Stimulated activated CD4-positive, alpha-beta T cell treated with anti-CD3 and anti-CD28 coated beads, Interleukin-1b, Interleukin-23, amount 100 ng/mL, for 24 hours (primary cell): ENCODE measurements around the gene OR2C3.
"Not testable (repeated sequence)": the region's sequence is repeated elsewhere in the genome, so short reads cannot be mapped to it uniquely, and the experiment has no call there.

Experiments used
- DNase-seq, 4 experiments: peaks; one replicate each; pipeline ENCODE4 v3.0.0-alpha.2; 2020; ENCODE audit warnings: low read depth in 4 of 4, low spot score in 1 of 4

Gene OR2C3

GRCh38 chr1:247536340-247536739, at the start of gene OR2C3:
Gene OR2C3, minus strand, starts transcription at chr1:247536440. Its CDS starts 3,929 bp downstream, at chr1:247532511.
- no peak for DNase-seq

GRCh38 chr1:247578946-247579460, 42.8 kb upstream of the OR2C3 start:
- no peak for DNase-seq

GRCh38 chr1:247576514-247576913, 40.3 kb upstream of the OR2C3 start:
- no peak for DNase-seq

GRCh38 chr1:247574664-247575063, 38.4 kb upstream of the OR2C3 start:
- no peak for DNase-seq

- DNase-seq: no peak
These were observed 38.0 kb upstream of the OR2C3 start for GRCh38 chr1:247574236-247574635.

GRCh38 chr1:247562198-247562597, 26.0 kb upstream of the OR2C3 start:
- DNase-seq: no peak

- no peak for DNase-seq
These were observed 25.5 kb upstream of the OR2C3 start for GRCh38 chr1:247561711-247562110.

- DNase-seq: no peak
These were observed 21.9 kb upstream of the OR2C3 start for GRCh38 chr1:247557926-247558674.

- DNase-seq: no peak
These were observed 16.0 kb upstream of the OR2C3 start for GRCh38 chr1:247552231-247552630.

GRCh38 chr1:247551721-247552120, 15.5 kb upstream of the OR2C3 start:
- no peak for DNase-seq

GRCh38 chr1:247548769-247549182, 12.5 kb upstream of the OR2C3 start, which contains the start of gene GCSAML:
Gene GCSAML, plus strand, starts transcription at chr1:247549134. Its CDS starts 58 bp downstream, at chr1:247549192.
- DNase-seq: peak in 1 of 4 experiments; percentile 5

- no peak for DNase-seq
These were observed 11.9 kb upstream of the OR2C3 start for GRCh38 chr1:247548092-247548491.

GRCh38 chr1:247542811-247543210, 6.6 kb upstream of the OR2C3 start:
- no peak for DNase-seq

GRCh38 chr1:247540581-247540980, 4.3 kb upstream of the OR2C3 start:
- DNase-seq: no peak

GRCh38 chr1:247539215-247539614, 3.0 kb upstream of the OR2C3 start:
- no peak for DNase-seq

- no peak for DNase-seq
These were observed 2.3 kb upstream of the OR2C3 start for GRCh38 chr1:247538561-247538960.

GRCh38 chr1:247535402-247535801, 838 bp downstream of the OR2C3 start:
- no peak for DNase-seq

- no peak for DNase-seq
These were observed 4.3 kb downstream of the OR2C3 start for GRCh38 chr1:247531937-247532336.

GRCh38 chr1:247530785-247531184, 5.5 kb downstream of the OR2C3 start:
- DNase-seq: no peak

GRCh38 chr1:247529771-247530355, 6.4 kb downstream of the OR2C3 start:
- DNase-seq: no peak

- DNase-seq: no peak
These were observed 7.3 kb downstream of the OR2C3 start for GRCh38 chr1:247528812-247529474.

GRCh38 chr1:247521886-247522285, 14.4 kb downstream of the OR2C3 start:
- DNase-seq: not testable (repeated sequence)
